SH-SY5Y (cell line): Measurements from ENCODE around the gene TJP3.

Experiments
- GATA2 ChIP-seq: IDR thresholded peaks from 2 replicates; pipeline ENCODE4 v1.6.1; 2011; ENCODE audit warnings: mild to moderate bottlenecking, low read depth, low read length
- GATA3 ChIP-seq: IDR thresholded peaks from 2 replicates; pipeline ENCODE4 v1.6.1; 2011; ENCODE audit warnings: low read depth, mild to moderate bottlenecking, low read length, moderate library complexity

DNA sequence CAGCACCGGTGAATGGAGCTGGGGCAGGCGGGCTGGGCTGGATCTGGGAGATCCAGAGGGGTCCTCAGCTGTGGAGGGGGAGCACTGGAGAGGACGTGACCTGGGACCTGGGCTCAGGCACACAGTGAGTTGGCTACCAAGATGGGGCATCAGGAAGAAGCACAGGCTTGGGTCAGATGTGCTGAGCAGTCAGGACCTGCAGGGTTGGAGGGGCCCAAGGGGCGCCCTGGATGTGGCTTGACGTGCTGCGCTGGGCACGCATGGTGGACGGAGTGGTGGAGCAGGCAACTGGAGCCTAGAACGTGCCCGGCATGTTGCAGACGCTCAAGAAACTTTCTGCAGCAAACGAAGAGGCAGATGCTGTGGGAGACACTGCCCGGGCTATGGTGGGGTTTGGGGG is 28.6 kb upstream of the TJP3 start:
- no peak for TF ChIP-seq GATA3
- no peak for TF ChIP-seq GATA2
